ENCODE data around the gene MFNG. TPM values are rescaled to one million over a fixed set of nuclear protein-coding genes. Genes with fewer than 3 reads are reported as not detected.

MFNG gene
- total RNA-seq, 1 donor from 2014 or later: 0.82 TPM

- H3K4me1 Mint-ChIP-seq (ENCODE audit: unreplicated experiment): no peaks in the 10 kb centered on the region
- H3K36me3 Mint-ChIP-seq: no peaks in the 10 kb centered on the region
- H3K9me3 Mint-ChIP-seq: no peaks in the 10 kb centered on the region
- H3K27ac Mint-ChIP-seq: no peak overlapping the region
- no peak overlapping the region for H3K4me3 Mint-ChIP-seq
- DNase-seq (ENCODE audit: extremely low spot score, unreplicated experiment): no peak
- TF ChIP-seq CTCF (conservative IDR thresholded peaks at IDR 0.05): no peak
- peaks cover 62% of the 10 kb centered on the region for H3K27me3 Mint-ChIP-seq
Measured at GRCh38 chr22:37462436-37462835, 23.7 kb downstream of the MFNG start.

- no peaks in the 10 kb centered on the region for H3K9me3 Mint-ChIP-seq
- H3K4me3 Mint-ChIP-seq: no peak overlapping the region
- H3K4me1 Mint-ChIP-seq (ENCODE audit: unreplicated experiment): no peaks in the 10 kb centered on the region
- H3K36me3 Mint-ChIP-seq: no peaks in the 10 kb centered on the region
- peaks cover 61% of the 10 kb centered on the region for H3K27me3 Mint-ChIP-seq
- no peak overlapping the region for H3K27ac Mint-ChIP-seq
- no peak for TF ChIP-seq CTCF (conservative IDR thresholded peaks at IDR 0.05)
- DNase-seq (ENCODE audit: extremely low spot score, unreplicated experiment): no peak
Measured at GRCh38 chr22:37461961-37462360, 24.2 kb downstream of the MFNG start.

- Mint-ChIP-seq H3K4me3 (no peak overlapping the region), H3K4me1 (ENCODE audit: unreplicated experiment) (peaks cover 8% of the 10 kb centered on the region), H3K9me3 (no peaks in the 10 kb centered on the region), H3K27ac (no peak overlapping the region), H3K27me3 (peaks cover 57% of the 10 kb centered on the region), H3K36me3 (no peaks in the 10 kb centered on the region)
- TF ChIP-seq CTCF (conservative IDR thresholded peaks at IDR 0.05): no peak
- no peak for DNase-seq (ENCODE audit: extremely low spot score, unreplicated experiment)
Measured at GRCh38 chr22:37460684-37461083, 25.5 kb downstream of the MFNG start.

GRCh38 chr22:37459206-37459605 lies 27.0 kb downstream of the MFNG start:
- Mint-ChIP-seq H3K9me3 (no peaks in the 10 kb centered on the region), H3K27ac (no peak overlapping the region), H3K4me1 (ENCODE audit: unreplicated experiment) (peaks cover 19% of the 10 kb centered on the region), H3K36me3 (no peaks in the 10 kb centered on the region), H3K27me3 (peaks cover 57% of the 10 kb centered on the region), H3K4me3 (no peak overlapping the region)
- TF ChIP-seq CTCF (conservative IDR thresholded peaks at IDR 0.05): no peak
- DNase-seq (ENCODE audit: extremely low spot score, unreplicated experiment): no peak

- peaks cover 19% of the 10 kb centered on the region for H3K4me1 Mint-ChIP-seq (ENCODE audit: unreplicated experiment)
- no peaks in the 10 kb centered on the region for H3K9me3 Mint-ChIP-seq
- TF ChIP-seq CTCF (conservative IDR thresholded peaks at IDR 0.05): peak; percentile 97
- H3K27ac Mint-ChIP-seq: peak overlapping the region; percentile 70
- H3K4me3 Mint-ChIP-seq: no peak overlapping the region
- H3K27me3 Mint-ChIP-seq: peaks cover 51% of the 10 kb centered on the region
- DNase-seq (ENCODE audit: extremely low spot score, unreplicated experiment): peak; percentile 88
- no peaks in the 10 kb centered on the region for H3K36me3 Mint-ChIP-seq
Measured at GRCh38 chr22:37457093-37457893, 28.9 kb downstream of the MFNG start.

All from type B pancreatic cell (in vitro differentiated cells).